Epithelial cell of esophagus (primary cell): Measurements from ENCODE around the gene RELA.

Experiments used
- DNase-seq: peaks from one replicate; pipeline ENCODE4 v3.0.0; 2010; ENCODE audit warnings: low read depth
- H3K4me3 ChIP-seq: 2 replicates; pipeline ENCODE4 v1.5.1; 2011; ENCODE audit warnings: mild to moderate bottlenecking, low read length, control low read depth
- TF ChIP-seq, protein P1 (sequence below): IDR thresholded peaks from 2 replicates; pipeline ENCODE4 v1.5.1; 2011; ENCODE audit warnings: low read depth, mild to moderate bottlenecking, low read length, control low read depth, inconsistent platforms; ENCODE audit not compliant: insufficient read depth; ENCODE audit errors: missing control alignments

Gene RELA

DNA sequence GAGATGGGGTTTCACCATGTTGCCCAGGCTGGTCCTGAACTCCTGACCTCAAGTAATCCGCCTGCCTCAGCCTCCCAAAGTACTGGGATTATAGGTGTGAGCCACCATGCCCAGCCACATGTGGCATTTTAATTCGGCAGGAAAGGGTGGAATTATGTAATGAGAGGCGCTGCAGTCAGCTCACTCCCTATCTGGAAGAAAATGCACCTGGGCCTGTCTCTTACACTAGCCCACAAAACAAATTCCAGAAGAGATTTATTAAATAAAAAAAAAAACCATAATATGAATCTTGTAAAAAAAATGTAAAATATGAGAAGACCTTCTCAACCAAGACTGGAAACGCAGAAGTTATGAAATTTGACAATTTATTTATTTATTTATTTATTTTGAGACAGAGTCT lies 41.1 kb upstream of the RELA start:
- no peak overlapping the region for H3K4me3 ChIP-seq

DNA sequence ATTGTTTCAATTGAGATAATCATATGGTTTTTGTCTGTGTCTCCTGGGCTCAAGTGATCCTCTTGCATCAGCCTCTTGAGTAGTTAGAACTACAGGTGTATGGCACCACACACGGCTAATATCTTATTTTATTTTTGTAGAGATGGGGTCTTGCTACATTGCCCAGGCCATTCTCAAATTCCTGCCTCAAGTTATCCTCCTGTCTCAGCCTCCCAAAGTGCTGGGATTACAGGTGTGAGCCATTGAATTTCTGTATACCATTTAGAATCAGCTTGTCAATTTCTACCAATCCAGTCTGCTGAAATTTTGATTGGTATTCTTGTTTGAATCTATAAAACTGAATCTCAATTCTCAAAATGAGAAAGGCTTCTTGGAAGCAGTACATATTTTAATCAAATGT lies 39.0 kb upstream of the RELA start:
- TF ChIP-seq, protein P1, sequence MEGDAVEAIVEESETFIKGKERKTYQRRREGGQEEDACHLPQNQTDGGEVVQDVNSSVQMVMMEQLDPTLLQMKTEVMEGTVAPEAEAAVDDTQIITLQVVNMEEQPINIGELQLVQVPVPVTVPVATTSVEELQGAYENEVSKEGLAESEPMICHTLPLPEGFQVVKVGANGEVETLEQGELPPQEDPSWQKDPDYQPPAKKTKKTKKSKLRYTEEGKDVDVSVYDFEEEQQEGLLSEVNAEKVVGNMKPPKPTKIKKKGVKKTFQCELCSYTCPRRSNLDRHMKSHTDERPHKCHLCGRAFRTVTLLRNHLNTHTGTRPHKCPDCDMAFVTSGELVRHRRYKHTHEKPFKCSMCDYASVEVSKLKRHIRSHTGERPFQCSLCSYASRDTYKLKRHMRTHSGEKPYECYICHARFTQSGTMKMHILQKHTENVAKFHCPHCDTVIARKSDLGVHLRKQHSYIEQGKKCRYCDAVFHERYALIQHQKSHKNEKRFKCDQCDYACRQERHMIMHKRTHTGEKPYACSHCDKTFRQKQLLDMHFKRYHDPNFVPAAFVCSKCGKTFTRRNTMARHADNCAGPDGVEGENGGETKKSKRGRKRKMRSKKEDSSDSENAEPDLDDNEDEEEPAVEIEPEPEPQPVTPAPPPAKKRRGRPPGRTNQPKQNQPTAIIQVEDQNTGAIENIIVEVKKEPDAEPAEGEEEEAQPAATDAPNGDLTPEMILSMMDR: no peak
- no peak overlapping the region for H3K4me3 ChIP-seq

More for the DNA sequence above, 41.1 kb upstream of the RELA start:
- TF ChIP-seq, protein P1: no peak
- DNase-seq: no peak

DNA sequence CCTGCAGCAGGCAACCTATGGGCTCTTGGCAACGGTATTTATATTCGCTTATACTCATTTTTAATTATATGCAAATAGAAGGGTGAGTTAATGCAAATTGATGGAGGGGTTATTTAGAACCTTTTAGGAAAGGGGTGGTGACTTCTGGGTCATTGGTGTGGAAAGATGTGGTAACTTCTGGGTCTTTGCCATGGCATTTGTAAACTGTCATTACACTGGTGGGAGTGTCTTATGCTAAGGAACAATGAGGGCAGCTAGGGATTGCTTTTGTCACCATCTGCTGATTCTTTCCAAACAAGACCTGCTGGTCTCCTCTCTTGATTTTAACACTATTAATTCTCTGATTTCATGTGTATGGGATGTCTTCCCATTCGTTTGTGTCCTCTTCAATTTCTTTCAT lies 37.7 kb upstream of the RELA start:
- no peak overlapping the region for H3K4me3 ChIP-seq
- no peak for DNase-seq
- TF ChIP-seq, protein P1: no peak

More for the DNA sequence above, 39.0 kb upstream of the RELA start:
- DNase-seq: no peak

DNA sequence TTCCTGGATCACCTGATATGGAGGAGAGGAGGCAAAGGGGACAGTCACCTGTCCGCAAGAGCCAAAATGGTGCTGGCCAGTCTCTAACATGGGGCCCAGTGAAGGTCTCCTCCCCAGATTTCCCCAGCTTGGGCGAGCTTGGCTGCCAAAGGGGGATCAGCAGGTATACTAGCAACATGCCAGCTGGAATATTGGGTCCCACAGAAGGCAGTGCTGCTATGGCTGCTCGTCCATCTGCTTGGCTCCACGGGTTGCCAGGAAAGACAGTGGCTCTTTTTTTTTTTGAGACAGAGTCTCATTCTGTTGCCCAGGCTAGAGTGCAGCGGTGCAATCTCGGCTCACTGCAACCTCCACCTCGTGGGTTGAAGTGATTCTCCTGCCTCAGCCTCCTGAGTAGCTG lies 36.6 kb upstream of the RELA start:
- no peak for DNase-seq
- TF ChIP-seq, protein P1: no peak
- no peak overlapping the region for H3K4me3 ChIP-seq

DNA sequence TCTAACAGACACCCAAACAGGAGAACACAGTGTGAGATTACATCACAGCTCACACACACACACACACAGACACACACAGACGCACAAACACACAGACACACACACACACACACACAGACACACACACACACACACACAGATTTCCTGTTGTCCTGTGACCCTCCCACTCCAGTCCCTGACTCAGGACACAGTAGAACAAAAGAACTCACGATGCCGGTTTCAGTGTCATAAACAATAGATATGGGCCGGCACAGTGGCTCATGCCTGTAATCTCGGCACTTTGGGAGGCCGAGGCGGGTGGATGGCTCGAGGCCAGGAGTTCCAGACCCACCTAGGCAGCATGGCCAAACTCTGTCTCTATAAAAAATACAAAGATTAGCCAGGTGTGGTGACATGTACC lies 35.5 kb upstream of the RELA start:
- H3K4me3 ChIP-seq: no peak overlapping the region
- TF ChIP-seq, protein P1: no peak
- DNase-seq: no peak

DNA sequence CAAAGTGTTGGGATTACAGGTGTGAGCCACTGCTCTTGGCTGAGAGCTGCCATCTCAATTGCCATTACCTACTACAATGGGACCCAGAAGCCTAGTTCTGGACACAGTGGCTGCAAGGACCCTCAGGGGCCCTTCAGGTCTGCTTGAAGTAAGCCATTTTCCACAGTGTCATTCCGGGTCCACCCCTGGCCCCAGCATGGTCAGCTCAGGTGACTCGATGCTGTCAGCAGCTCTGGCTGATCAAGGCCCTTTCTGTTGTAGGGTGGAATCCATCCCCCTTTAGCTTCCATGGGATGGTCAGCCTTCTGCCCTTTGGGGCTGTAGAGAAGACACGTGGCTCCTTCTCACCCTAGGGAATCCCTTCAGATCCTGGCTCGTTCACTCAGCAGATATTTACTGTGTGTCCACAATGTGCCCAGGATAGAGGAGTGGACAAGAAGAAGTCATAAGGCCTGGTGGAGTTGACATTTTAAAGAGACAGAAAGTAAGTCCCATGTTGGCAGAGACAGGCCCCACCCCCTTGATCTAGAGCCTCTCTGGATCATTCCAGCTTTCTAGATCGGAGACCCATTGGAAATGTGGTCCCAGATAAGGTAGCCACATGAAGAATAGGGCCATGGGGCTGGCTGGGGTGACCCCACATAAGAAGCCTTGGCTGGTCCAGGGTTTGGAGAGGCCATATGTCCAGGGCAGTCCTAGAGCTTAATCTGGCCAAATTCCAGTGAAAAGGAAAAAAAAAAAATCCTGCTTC lies 34.3 kb upstream of the RELA start:
- TF ChIP-seq, protein P1: no peak
- DNase-seq: no peak
- no peak overlapping the region for H3K4me3 ChIP-seq
